ENCODE results near the gene SMYD3.
"Not testable (repeated sequence)": the region's sequence is repeated elsewhere in the genome, so short reads cannot be mapped to it uniquely, and the experiment has no call there.

SMYD3 gene

DNA sequence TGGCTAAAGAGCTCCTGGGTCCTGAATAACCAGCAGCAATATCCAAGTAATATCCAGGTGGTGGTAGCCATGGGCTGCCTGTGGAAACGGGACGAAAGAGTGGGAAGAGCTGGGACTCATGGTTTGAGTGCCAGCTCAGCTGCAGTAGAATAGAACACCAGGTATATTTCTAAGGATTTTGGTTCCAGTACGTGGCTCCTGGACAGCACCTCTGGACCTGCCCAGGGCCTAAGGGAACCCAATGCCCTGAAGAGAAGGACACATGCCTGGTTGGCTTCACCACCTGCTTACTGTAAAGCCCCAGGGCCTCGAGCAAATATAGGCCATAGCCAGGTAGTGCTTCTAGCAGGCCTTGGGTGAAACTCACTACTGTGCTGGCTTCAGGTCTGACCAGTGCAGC lies 785.6 kb downstream of the SMYD3 start:
- DNase-seq (ENCODE audit: low read depth in 2 of 2), result no peak

DNA sequence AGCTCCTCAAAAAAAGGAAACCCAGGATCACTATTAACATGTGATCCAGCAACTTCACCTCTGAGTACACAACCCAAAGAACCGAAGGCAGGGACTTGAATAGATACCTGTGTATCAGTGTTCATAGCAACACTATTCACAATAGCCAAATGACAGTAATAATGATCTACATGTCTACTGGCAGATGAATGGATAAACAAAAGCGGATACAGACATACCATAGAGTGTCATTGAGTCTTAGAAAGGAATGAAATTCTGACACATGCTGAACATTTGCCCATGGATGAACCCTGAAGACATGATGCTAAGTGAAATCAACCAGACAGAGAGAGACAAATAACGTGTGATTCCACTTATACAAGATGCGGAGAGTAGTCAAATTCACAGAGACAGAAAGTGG lies 788.1 kb downstream of the SMYD3 start:
- no peak for DNase-seq (ENCODE audit: low read depth in 2 of 2)

DNA sequence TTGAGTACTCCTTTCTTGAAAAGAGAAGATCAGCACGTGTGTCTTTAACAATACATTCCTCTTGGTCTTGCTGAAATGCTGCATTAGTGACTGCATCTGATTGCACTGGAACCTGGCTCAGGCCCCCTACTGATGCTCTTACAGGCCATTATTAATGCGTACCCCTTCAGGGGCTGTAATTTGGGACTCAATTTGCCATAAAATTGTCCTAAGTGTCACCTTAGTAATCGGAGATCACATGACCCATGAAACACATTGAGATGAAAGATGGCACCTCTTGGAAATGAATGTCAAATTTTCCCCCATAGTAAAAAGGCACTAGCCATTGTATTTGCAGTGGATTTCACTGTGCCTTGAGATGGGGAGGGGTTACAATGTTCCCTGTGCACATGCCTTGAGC lies 789.0 kb downstream of the SMYD3 start:
- no peak for DNase-seq (ENCODE audit: low read depth in 2 of 2)

DNA sequence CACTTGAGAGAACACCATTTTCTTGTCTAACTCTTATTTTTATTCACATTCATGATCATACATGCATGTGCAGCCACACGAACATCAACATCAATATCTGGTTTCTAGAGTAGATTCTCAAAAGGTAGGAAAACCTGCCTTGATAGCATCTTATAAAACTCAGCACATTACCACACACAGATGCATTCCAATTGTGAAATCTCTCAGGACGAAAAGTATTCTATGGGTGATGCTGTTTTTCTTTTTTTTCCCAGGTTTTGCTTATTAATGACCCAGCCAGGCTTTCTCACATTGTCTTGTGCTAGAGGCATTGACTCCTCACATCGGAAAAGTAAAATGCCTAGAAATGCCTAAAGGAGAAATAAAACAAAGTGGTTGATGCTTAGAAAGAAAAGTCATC lies 789.5 kb downstream of the SMYD3 start:
- DNase-seq (ENCODE audit: low read depth in 2 of 2), result no peak

DNA sequence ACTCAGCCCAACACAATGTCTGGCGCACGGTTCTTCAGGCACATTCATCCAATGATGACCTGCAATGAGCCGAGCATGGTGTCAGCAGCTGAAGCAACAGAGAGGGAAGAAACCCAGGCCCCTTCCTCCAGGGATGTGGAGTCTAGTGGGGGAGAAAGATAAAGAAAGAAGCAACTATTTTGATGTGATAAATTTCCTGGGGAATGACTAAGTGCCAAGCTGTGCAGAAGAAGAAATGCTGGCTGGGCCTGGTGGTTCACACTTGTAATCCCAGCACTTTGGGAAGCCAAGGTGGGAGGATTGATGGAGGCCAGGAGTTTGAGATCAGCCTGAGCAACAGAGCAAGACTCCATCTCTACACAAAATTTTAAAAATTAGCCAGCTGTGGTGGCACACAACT lies 790.5 kb downstream of the SMYD3 start:
- DNase-seq (ENCODE audit: low read depth in 2 of 2), result no peak

DNA sequence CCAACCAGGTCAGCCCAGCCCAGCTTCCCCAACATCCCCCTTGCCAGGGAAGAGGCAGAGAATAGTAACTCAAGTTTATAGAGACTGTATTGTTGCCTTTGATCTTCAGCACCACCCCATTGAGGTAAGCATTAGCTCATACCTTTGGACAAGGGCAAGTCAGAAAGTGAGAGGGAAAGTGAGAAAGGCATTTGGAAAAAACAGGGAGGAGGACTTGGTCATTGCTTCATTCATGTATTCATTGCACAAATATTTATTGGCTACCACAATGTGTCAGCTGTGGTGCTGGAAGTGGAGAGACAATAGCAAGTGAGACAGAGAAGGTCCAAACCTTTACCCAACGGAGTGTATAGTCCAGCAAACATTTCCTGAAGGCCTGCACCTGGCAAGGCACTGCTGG lies 791.1 kb downstream of the SMYD3 start:
- DNase-seq (ENCODE audit: low read depth in 2 of 2), result no peak

DNA sequence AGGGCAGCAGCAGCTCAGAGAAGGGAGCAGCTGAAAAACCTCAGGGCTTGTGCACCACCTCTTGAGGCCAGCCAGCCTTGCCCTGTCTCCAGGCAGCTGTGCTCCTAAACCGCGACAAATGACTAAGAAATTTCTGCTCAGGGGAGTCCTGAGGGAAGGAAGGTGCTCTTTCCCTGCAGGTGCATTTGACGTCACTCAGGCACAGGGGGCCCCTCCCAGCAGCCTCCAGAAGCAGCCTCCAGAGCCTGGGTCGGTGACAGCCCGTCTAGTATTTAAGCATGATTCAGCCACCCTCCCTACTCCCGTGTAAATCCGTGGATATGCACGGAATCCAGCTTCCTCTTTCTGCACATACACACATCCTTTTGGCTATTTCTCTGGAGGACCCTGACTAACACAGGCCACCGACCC lies 791.8 kb downstream of the SMYD3 start:
- no peak for DNase-seq (ENCODE audit: low read depth in 2 of 2)

DNA sequence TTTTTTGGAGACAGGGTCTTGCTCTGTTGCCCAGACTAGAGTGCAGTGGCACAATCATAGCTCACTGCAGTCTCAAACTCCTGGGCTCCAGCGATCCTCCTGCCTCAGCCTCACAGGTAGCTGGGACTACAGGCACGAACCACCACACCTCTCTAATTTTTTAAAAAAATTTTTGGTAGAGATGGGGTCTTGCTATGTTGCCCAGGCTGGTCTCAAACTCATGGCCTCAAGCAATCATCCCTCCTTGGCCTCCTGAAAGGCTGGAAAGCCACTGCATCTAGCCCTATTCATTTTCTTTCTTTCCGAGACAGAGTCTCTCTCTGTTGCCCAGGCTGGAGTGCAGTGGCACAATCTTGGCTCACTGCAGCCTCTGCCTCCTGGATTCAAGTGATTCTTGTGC lies 793.1 kb downstream of the SMYD3 start:
- not testable (repeated sequence) for DNase-seq (ENCODE audit: low read depth in 2 of 2)

DNA sequence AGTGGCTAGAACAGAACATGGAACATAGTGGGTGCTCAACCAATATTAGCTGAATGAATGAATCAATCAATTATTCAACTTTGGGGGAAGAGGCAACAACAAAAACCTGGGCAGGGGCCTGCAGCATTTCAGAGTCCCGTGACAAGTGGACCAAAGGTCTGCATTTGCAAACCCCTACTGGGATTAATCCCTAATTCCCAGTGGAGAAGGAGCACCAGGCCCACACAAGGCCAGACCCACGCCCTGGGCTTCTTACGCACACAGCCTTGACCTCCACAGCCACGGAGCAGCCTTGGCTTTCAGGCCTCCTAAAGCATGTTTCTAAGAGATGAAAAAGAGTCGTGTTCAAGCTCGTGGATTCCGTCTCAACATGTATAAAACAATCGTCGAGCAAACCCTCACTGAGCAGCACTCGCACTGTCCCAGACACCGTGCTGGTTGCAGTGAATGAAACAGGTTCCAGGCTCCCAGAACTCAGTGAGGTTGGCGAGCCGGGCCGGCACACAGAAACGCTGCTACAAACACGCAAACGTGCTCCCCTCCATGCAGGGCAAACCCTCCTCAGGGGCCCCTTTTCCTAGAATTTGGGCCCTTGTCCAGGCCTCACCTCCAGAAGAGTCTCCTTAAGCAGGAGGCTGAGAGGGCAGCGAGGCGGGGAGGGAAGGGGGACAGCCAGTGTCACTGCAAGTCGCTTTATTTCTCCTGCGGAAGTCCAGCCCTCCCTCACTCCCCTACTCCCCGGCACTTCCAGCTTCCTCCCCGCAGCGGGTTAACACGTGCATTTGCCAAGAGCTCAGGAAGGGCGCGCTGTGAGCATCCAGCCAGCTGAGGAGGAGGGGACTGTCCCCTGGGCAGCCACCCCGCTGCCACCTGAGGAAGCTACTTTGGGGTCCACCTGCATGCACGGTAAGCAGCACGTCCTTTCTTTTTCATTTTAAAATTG lies 795.8 kb downstream of the SMYD3 start:
- no peak for DNase-seq (ENCODE audit: low read depth in 2 of 2)

DNA sequence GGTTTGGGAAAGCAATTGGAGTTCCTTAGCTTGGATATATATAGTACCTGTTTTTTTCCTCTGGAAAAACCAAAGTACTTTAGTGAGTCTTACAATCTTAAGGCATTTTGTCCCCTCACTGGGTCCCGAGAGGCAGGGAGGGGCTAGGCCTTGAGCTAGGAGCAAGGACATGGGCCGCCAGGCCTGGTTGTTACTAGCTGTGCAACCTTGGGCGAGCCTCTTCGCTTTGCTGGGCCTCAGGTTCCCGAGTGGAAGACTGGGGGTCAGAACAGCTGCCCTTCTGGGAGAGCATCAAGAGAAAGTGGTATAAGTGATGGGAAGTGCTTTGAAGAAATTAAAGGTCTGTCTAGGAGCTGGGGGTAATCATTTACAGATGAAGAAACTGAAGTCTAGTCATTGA lies 799.1 kb downstream of the SMYD3 start:
- DNase-seq (ENCODE audit: low read depth in 2 of 2), result no peak

DNA sequence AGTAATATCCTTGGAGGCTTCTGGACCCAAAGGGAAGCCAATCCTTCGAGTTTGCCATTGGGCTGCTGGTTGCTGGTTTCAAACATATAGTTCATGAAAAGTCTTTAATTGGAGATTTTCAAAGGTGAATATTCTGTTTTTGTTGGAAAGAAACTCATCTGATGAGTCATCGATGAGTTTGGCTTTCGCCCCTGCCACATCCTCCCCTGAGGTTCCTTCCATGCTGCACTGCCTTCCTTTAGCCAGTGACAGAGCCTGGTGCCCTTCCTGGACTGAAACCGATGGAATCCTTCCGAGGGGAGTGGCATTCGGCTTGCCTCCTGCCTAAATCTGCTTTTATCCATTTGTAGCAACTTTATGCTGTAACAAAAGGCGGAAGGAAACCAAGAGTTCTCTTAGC lies 802.3 kb downstream of the SMYD3 start:
- no peak for DNase-seq (ENCODE audit: low read depth in 2 of 2)

DNA sequence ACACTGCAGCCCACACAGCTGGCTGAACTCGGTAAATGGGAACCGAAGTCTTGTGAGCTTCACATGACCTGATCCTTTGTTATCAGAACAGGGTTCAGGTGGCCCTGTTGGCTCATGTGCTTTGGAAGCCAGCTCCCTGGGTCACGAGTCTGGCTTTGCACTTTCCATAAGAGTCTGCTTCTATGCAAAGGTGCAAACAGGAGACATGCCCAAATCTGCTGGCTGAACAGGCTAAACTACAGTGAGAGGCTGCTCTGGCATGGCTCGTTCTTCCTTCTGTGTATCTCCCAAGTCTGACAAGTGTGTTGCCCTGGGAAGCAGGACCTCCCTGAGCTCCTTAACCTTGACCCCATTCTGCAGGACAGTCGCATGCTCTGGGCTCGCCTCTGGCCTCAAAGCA lies 802.7 kb downstream of the SMYD3 start:
- no peak for DNase-seq (ENCODE audit: low read depth in 2 of 2)

DNA sequence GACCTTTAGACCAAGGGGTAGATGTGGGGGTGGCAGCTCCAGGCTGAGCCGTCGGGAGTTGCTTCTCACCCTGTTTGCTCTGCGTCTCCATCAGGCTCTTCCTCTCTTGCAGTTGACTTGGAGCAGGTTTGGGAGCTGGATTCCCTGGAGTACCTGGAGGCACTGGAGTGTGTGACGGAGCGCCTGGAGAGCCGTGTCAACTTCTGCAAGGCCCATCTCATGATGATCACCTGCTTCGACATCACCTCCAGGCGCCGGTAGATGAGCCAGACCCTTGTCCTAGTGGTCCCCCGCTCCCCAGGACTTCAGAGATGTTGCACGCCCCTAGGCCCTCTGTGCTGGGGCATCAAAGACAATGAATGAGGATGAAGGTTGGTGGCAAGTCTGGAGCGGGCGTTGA lies 804.7 kb downstream of the SMYD3 start:
- no peak for DNase-seq (ENCODE audit: low read depth in 2 of 2)

DNA sequence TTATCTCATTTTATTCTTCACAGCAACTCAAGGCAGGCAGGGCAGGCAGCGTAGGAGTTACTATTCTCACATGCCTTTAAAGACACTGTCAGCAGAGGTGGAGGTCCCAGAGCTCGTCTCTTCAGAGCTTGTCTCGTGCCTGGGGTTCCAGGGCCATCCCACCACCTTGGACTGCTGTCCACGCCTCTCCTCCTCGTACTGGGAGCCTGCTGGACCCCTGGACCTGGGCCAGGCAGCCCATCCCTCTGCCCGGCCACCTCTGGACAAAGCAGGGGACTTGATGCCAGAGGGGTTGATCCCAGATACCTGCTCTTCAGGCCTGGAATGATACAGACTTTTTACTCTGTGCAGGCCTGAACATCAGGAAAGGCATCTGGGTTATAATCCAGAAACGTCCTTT lies 805.4 kb downstream of the SMYD3 start:
- no peak for DNase-seq (ENCODE audit: low read depth in 2 of 2)

DNA sequence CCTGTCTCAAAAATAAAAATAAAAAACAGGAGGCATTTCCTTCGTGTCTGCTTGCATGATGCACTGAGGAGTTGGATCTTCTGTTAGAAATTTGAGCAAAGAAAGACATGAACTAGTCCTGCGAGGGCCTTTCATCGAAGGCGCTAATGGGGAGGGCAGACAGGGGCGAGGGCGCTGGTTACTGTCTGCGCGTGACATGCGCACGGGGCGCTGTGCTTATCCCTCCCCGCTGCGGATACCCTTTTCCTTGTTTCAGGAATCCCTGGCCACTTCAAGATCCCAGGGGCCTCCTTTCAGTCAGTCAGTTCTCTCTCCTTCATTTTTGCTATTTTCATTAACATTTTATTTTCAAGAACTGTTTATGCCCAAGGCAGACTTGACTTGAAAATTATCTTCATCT lies 806.4 kb downstream of the SMYD3 start:
- DNase-seq (ENCODE audit: low read depth in 2 of 2), result no peak
